ENCODE results near the gene GUCY2D.

The GUCY2D gene

DNA sequence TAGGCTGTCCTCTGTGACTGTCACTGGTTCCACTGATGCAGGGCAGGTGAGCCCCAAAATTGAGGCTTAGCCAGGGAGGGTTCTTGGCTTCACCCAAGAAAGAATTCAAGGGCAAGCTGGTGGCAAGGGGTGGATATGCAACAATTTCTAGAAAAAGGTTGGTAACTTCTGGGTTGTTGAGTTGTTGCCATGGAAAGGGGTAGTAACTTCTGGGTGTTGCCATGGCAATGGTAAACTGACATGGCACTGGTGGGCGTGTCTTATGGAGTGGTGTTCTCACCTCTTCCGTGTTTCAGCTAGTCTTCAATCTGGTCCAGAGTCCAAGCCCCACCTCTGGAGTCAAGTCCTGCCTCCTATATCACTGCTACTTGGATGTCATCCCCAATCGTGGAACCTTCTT is 9.5 kb upstream of the GUCY2D start:
- no peak for DNase-seq

DNA sequence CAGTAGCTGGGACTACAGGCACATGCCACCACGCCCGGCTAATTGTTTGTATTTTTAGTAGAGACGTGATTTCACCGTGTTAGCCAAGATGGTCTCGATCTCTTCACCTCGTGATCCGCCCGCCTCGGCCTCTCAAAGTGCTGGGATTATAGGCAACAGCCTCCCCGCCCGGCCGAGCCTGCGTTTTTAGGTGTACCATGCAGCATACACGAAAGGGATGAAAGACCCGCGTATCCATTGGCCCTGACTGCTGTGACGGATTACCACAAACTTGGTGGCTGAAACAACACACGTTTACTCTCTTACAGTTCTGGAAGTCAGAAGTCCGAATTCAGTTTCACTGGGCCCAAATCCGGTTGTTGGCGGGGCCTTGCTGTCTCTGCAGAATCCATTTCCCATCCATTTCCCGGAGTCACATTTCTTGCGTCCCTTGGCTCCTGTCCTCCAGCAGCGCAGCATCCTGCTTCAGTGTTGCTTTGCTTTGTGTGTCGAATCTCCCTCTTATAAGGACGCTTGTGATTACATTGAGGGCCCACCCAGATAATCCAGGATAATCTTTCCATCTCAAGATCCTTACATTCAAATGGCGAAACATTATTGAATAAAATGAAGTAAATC is 8.3 kb upstream of the GUCY2D start:
- no peak for DNase-seq

DNA sequence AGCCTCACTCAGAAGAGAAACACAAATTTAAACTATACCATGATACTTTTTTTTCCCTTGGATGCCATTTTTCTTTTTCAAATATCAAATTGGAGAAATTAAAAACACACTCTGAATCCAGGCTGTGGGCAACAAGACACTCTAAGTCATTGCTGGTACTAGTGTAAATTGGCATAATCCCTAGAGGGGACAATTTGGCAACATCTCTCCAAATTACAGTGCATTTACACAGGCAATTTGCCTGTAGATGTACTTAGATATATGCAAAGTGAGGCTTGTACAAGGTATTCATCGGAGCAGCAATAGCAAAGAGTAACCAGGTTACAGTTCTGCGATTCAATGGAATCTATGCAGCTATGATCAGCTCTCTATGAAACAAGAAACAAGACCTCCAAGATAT is 6.7 kb upstream of the GUCY2D start:
- DNase-seq, result no peak

DNA sequence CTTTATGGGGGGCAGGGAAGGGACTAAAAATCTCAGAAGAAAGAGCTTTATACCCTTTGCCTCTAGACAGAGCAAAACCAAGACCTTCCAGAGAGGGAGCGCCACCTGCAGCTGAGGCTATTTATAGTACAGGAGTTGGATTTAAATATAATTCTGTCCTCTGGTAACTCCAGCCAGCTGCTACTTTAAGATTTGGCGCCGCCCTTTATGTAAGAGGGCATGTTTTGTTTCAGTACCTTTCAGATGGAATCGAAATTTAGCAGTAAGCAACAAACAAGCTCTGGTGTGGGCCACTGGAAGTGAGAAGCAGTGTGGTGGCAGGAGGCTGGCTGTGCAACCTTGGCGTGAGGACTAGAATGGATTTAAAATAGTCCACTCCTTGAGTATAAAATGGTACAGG is 5.2 kb upstream of the GUCY2D start:
- DNase-seq, result peak in 1 of 2 experiments; percentile 17

DNA sequence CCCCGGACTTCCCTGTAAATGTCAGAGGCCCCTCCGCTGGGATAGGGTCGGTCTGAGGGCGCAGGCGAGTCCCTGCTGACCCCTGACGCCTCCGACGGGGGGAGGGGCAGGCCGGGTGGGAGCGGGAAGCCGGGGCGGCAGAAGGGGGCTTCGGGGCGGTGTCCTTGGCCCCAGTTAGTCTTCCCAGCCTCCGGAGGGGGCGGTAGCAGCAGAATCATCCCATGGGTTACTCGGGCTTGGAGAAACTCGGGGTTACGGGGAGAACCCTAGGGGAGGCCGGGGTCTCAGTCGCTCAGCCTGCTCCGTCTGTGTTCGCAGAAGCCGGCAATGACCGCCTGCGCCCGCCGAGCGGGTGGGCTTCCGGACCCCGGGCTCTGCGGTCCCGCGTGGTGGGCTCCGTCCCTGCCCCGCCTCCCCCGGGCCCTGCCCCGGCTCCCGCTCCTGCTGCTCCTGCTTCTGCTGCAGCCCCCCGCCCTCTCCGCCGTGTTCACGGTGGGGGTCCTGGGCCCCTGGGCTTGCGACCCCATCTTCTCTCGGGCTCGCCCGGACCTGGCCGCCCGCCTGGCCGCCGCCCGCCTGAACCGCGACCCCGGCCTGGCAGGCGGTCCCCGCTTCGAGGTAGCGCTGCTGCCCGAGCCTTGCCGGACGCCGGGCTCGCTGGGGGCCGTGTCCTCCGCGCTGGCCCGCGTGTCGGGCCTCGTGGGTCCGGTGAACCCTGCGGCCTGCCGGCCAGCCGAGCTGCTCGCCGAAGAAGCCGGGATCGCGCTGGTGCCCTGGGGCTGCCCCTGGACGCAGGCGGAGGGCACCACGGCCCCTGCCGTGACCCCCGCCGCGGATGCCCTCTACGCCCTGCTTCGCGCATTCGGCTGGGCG is 542 bp downstream of the GUCY2D start:
- no peak for DNase-seq

DNA sequence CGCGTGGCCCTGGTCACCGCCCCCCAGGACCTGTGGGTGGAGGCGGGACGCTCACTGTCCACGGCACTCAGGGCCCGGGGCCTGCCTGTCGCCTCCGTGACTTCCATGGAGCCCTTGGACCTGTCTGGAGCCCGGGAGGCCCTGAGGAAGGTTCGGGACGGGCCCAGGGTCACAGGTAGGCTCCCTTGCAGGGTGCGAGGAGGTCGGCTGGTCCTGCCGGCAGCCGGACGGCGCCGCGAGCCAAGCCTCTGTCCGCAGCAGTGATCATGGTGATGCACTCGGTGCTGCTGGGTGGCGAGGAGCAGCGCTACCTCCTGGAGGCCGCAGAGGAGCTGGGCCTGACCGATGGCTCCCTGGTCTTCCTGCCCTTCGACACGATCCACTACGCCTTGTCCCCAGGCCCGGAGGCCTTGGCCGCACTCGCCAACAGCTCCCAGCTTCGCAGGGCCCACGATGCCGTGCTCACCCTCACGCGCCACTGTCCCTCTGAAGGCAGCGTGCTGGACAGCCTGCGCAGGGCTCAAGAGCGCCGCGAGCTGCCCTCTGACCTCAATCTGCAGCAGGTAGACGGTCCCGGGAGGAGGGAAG is 1.3 kb downstream of the GUCY2D start:
- no peak for DNase-seq

DNA sequence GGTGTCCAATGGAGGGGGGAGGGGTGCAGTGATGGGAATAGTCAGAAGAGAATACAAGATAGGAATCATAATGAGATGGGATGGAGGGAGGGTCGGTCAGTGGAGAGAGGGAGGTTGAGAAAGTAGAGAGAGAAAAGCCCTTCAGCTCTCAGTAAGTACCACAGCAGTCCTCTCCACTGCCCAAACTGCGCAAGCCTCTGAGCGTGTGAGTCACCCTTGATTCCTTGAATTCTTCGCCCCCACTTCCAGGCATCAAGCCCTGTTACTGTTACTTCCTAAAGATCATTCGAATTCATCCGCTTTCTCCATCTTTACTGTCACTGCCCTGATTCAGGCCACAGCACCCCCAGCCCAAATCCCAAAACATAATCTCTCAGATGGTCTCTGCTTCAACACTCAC is 2.5 kb downstream of the GUCY2D start:
- DNase-seq, result no peak

DNA sequence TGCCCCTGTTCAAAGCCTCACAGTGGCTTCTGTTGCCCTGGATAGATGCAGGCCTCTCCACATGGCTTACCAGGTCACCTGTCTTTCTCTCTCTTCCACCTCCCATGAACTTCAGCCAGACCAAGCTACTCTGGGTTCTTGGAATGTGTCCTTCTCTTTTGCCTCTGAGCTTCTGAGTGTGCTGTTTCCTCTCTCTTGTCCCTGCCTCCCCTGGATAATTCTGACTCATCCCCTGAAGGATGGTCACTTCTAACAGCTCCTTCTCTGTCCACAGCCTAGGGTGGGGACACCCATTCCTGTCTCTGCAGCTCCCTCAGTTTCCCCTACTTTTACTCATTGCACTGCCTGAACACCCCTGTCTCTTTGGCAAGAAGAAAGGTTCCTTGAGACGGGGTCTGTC is 2.9 kb downstream of the GUCY2D start:
- no peak for DNase-seq

DNA sequence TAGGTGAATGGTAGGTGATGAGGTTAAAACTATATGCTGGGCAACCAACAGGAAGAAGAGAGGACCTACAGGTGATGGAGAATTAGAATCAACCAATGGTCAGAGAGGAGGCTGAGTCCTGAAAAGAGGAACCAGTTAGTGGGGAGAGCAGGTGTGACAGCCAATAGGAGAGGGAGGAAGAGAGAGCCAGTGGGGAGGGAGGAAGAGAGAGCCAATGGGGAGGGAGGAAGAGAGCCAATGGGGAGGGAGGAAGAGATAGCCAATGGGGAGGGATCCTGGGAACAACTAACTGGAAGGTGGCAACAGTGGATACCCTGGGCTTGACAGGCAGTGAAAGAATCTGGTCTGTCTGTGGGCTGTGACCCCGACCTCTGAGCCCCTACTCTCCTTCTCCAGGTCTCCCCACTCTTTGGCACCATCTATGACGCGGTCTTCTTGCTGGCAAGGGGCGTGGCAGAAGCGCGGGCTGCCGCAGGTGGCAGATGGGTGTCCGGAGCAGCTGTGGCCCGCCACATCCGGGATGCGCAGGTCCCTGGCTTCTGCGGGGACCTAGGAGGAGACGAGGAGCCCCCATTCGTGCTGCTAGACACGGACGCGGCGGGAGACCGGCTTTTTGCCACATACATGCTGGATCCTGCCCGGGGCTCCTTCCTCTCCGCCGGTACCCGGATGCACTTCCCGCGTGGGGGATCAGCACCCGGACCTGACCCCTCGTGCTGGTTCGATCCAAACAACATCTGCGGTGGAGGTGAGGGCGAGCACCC is 3.7 kb downstream of the GUCY2D start:
- no peak for DNase-seq

DNA sequence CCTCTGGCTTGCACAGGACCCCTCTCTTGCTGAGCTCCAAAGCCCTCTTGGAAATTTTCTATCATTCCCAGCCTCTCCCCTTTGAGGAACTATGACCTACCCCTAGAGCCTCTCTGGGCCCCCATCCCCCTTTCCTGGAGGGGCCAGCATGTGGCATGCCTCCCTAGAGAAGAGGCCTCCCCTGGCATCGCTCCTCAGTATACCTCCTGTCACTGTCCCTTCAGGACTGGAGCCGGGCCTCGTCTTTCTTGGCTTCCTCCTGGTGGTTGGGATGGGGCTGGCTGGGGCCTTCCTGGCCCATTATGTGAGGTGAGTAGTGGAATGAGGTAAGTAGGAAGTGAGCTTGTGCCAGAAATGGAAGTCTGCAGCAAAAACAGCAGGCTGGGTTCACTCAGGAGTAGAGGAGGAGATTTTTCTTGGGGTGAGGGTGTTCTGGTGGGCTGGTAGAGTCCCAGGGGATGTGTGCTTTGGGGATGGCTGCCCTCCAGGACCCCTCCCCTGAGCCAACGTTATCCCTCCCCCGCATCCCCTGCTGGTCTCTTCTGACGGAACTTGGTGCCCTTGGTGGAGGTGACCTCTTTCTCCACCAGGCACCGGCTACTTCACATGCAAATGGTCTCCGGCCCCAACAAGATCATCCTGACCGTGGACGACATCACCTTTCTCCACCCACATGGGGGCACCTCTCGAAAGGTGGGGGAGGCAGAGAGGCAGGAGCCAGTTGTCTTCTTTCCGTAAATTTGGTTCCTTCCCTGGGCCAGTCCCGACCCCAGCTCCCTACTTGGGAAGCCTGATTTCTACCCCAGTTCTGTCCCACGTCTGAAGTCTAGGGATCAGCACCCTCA is 4.6 kb downstream of the GUCY2D start:
- DNase-seq, result no peak

DNA sequence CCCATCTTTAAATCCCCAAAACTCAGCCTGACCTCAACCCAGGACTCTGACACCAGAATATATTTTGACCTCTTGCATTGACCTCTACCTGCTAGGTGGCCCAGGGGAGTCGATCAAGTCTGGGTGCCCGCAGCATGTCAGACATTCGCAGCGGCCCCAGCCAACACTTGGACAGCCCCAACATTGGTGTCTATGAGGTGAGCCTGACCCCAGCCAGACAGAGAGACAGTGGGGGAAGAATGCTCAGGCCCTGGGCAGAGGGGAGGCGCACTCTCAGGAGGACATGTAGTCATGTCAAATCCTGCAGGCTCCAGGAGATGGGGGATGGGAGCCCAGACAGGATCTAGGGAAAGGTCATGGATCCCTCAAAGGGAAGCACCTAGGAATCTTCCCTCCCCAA is 5.4 kb downstream of the GUCY2D start:
- DNase-seq, result no peak

DNA sequence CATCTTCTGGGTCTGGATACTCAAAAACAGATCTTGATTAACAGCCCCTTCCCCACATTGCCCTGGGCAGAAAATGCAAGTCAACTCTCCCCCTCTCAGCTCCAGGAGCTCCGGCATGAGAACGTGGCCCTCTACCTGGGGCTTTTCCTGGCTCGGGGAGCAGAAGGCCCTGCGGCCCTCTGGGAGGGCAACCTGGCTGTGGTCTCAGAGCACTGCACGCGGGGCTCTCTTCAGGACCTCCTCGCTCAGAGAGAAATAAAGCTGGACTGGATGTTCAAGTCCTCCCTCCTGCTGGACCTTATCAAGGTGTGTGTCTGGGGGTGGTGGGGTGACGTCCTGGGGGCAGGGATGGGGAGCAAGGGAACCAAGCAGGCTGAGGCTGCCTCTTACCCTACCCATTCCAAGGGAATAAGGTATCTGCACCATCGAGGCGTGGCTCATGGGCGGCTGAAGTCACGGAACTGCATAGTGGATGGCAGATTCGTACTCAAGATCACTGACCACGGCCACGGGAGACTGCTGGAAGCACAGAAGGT is 9.7 kb downstream of the GUCY2D start:
- DNase-seq, result no peak

DNA sequence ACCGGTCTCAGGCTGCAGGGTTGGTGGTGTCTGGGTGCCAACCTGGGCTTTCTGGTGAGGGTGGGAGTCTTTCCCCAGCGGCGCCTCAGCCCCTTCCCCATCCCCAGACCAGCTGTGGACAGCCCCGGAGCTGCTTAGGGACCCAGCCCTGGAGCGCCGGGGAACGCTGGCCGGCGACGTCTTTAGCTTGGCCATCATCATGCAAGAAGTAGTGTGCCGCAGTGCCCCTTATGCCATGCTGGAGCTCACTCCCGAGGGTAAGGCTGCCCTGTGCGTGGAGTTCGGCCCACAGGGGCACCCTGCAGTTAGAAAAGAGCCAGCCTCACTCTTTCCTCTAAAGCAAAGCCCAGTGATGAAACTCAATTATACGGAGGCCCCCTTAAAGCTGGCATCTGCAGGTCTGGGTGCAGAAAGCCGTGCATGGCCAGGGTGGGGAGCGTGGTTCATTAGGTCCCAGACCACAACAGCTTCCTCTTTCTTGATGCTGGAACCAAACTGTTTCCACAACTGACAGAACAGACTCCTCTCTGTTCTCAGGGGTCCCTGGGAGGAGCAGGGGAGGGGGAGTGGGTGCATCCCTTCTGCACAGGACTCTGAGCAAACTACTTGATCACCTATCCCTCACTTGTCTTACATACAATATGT is 10.7 kb downstream of the GUCY2D start:
- DNase-seq, result no peak

DNA sequence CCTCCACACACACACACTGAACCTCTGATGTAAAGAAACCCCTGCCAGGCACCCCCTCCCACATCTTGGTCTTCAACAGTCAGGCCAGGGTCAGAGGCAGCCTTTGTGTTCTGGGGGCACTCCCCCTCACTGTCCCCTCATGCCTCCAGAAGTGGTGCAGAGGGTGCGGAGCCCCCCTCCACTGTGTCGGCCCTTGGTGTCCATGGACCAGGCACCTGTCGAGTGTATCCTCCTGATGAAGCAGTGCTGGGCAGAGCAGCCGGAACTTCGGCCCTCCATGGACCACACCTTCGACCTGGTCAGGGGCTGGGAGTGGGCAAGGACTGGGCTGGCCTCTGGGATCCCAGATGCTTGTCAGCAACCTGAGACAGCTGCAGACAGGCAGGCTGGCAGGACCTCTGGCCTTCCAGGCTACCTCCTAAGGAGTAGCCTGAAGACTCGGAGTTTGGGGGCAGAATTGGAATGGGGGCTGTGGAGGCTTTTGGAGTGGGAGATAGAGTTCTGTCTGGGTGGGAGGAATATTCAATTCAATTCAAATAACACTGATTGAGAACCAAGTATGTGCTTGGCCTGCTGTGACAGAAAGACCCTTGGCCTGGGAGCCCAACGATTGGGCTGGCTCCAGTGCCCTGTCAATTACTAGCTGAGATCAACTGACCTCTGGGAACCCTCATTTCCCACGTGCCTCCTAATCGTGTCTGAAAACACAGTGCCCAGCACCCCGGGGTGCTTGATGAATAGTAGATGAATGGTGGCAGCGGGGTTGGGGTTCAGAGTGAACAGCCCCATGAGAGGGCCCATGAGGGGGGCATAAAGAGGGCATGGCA is 11.5 kb downstream of the GUCY2D start:
- DNase-seq, result no peak

DNA sequence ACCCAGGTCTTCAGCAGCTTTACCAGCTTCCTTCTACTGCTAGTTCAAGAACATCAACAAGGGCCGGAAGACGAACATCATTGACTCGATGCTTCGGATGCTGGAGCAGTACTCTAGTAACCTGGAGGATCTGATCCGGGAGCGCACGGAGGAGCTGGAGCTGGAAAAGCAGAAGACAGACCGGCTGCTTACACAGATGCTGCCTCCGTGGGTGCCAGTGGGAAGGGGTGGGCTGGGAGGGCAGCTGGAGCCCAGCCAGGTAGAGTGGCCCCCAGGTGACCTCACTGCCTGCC is 12.1 kb downstream of the GUCY2D start:
- no peak for DNase-seq

DNA sequence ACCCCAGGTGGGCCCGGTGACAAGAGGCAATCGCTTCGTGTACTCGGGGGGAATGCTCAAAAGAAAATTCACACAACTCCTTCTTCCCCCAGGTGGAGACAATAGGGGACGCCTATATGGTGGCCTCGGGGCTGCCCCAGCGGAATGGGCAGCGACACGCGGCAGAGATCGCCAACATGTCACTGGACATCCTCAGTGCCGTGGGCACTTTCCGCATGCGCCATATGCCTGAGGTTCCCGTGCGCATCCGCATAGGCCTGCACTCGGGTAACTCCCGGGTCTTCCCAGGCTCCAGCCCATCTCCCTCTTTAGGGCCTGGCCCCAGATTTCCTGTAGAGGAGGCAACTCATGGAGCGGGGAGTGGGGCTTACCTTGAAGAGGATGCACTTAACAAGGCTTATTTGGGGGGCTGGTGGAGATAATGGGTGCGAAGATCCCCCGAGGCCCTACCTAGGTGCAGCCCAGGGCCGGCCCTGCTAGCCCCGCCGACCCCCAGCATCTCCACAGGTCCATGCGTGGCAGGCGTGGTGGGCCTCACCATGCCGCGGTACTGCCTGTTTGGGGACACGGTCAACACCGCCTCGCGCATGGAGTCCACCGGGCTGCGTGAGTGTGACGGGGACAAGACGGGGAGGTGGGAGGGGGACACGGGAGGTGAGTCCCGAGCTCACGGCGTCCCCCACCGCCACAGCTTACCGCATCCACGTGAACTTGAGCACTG is 13.0 kb downstream of the GUCY2D start:
- DNase-seq, result no peak

DNA sequence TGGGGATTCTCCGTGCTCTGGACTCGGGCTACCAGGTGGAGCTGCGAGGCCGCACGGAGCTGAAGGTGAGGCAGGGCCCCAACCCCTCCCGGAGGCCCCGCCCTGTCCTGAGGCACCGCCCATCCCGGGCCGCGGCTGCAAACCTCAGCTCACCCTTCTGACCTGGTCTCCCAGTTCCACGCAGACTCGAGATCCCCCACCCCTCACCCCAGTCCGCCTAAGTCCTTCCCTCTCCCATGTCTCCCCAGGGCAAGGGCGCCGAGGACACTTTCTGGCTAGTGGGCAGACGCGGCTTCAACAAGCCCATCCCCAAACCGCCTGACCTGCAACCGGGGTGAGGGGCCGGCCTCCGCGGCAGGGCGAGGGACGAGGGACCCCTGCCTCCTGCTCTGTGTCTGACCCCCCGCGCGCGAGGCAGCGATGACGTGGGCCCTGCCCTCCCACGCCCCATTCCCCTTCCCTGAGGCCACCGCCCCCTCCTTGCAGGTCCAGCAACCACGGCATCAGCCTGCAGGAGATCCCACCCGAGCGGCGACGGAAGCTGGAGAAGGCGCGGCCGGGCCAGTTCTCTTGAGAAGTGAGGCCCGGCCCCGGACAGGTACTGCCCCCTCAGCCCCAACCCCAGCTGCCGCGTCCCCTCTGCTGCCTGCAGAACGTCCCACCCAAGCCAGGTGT is 13.7 kb downstream of the GUCY2D start:
- no peak for DNase-seq

DNA sequence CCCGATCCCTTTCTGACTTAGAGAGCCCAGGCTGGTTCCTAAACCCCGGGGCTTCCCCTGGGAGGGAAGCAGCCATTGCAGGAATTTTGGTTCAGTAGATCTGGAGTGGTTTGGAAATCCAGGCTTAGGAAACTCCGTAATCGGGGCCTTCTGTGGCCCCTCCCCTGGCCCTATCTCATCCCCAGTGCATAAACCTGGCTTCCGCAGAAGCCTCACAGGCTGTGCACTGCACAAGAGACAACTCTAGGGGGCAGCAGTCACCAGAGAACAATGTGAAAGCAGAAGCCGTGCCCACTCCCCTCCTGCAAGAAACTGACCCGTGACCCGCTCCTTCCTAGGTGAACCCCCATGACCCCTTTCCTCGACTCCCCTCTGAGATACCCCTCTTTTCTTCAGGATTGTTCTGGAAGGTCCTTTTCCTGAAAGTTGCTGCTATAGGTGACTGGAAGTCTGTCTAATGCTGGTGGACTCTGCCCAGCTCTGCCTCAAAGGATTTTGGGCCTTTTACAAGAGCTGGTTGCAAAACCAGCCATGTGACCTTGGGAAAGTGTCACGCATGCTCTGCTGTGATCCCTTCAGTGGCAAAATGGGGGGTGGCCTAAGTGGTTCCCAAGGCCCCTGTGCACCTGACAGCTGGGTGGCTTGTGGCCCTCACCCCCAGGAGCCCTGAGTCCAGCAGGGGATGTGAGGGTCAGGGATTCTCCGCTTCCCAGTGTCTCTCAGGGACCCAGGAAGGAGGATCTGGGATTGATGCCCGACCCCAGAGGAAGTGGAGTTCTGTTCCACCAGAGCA is 14.4 kb downstream of the GUCY2D start:
- DNase-seq, result no peak

DNA sequence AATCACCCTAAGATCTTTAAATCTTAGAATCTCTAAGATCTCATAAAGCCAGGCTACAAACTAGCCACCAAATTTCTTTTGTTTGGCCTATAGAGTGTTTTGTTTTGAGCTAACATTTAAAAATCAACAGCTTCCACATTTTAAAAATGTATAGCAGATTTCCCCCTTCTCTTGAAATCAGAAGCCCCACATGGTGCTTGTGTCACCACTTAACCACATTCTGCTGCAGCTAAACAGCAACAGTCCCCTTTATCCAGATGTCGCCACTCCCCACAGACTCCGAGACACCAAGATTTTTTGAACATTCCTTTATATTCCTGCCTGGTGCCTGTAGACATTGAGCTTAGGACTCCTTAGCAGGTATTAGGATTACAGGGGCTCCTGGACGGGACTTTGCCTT is 16.0 kb downstream of the GUCY2D start:
- no peak for DNase-seq

Data from NCI-H446 (cell line).